IMR-90 (cell line): ENCODE data around the gene ANO1. TPM values are rescaled to one million over a fixed set of nuclear protein-coding genes. Genes with fewer than 3 reads are reported as not detected.

Source experiments
- ATAC-seq: fragments of 200-7000 bp; cut with Tn5 transposase; 2 replicates; pipeline ENCODE4 v1.9.1; 2020; ENCODE audit warnings: low read depth, mild to moderate bottlenecking, moderate library complexity
- BruUV-seq: library from RNA; stranded (reverse); fragments of 400-500 nt; replicated peaks from 2 replicates; lab custom pipeline; 2021; lab: Mats Ljungman, UMichigan
- CTCF ChIA-PET: fragments of 300-600 bp; formaldehyde crosslinking; extraction: SDS; loops from one replicate; lab custom pipeline; 2021; ENCODE audit warnings: antibody characterized with exemption; lab: Yijun Ruan, JAX
- POLR2A ChIA-PET: fragments of 300-600 bp; sonication (Branson Sonifier 250); formaldehyde crosslinking; loops from one replicate; lab custom pipeline; 2022; ENCODE audit warnings: antibody characterized with exemption; ENCODE audit not compliant: unreplicated experiment; lab: Charles Lee
- DNase-seq: peaks from one replicate; pipeline ENCODE4 v3.0.0; 2013
- H2AFZ ChIP-seq: replicated peaks from 2 replicates; pipeline ENCODE3; 2013; ENCODE audit warnings: low read length, mild to moderate bottlenecking; ENCODE audit not compliant: poor library complexity
- H2AK5ac ChIP-seq: 2 replicates; pipeline ENCODE4 v1.6.1; 2013; ENCODE audit warnings: low read depth, low read length, inconsistent platforms
- H2AK9ac ChIP-seq: replicated peaks from 2 replicates; pipeline ENCODE3; 2013; ENCODE audit warnings: mild to moderate bottlenecking, low read depth, low read length, moderate library complexity; ENCODE audit not compliant: poor library complexity
- H2BK120ac ChIP-seq: 2 replicates; pipeline ENCODE4 v1.6.1; 2013; ENCODE audit warnings: low read depth, low read length, inconsistent platforms
- H2BK15ac ChIP-seq: 3 replicates; pipeline ENCODE4 v1.6.1; 2013; ENCODE audit warnings: low read depth, low read length, inconsistent platforms
- H2BK20ac ChIP-seq: 2 replicates; pipeline ENCODE4 v1.6.1; 2013; ENCODE audit warnings: low read depth, mild to moderate bottlenecking, inconsistent platforms, low read length, moderate library complexity
- H2BK5ac ChIP-seq: 2 replicates; pipeline ENCODE4 v1.6.1; 2013; ENCODE audit warnings: mild to moderate bottlenecking, low read depth, low read length, inconsistent platforms; ENCODE audit not compliant: poor library complexity, severe bottlenecking
- H3K14ac ChIP-seq: replicated peaks from 2 replicates; pipeline ENCODE4 v1.6.1; 2013; ENCODE audit warnings: low read depth, low read length, inconsistent platforms
- H3K18ac ChIP-seq: 2 replicates; pipeline ENCODE4 v1.6.1; 2013; ENCODE audit warnings: low read depth, low read length, control low read depth
- H3K23ac ChIP-seq: 2 replicates; pipeline ENCODE4 v1.6.1; 2013; ENCODE audit warnings: low read depth, low read length, inconsistent platforms
- H3K27ac ChIP-seq: 2 replicates; pipeline ENCODE4 v1.5.1; 2013; ENCODE audit warnings: mild to moderate bottlenecking, control low read depth, low read length; ENCODE audit not compliant: insufficient read depth
- H3K27me3 ChIP-seq: 2 replicates; pipeline ENCODE4 v1.6.1; 2013; ENCODE audit warnings: low read length; ENCODE audit not compliant: control insufficient read depth, insufficient read depth
- H3K36me3 ChIP-seq: 2 replicates; pipeline ENCODE4 v1.6.1; 2013; ENCODE audit warnings: low read length, mixed read lengths; ENCODE audit not compliant: control insufficient read depth, insufficient read depth
- H3K4ac ChIP-seq: 2 replicates; pipeline ENCODE4 v1.6.1; 2013; ENCODE audit warnings: low read depth, low read length, inconsistent platforms
- H3K4me1 ChIP-seq: 2 replicates; pipeline ENCODE4 v1.6.1; 2013; ENCODE audit warnings: low read length, mixed read lengths; ENCODE audit not compliant: control insufficient read depth, insufficient read depth
- H3K4me2 ChIP-seq: 2 replicates; pipeline ENCODE4 v1.6.1; 2013; ENCODE audit warnings: low read depth, mild to moderate bottlenecking, control low read depth, low read length, moderate library complexity
- H3K4me3 ChIP-seq: 2 replicates; pipeline ENCODE4 v1.5.1; 2013; ENCODE audit warnings: low read depth, mild to moderate bottlenecking, control low read depth, low read length, moderate library complexity; ENCODE audit not compliant: insufficient read depth
- H3K56ac ChIP-seq: 2 replicates; pipeline ENCODE4 v1.6.1; 2013; ENCODE audit warnings: low read length, inconsistent platforms; ENCODE audit not compliant: insufficient read depth; ENCODE audit errors: extremely low read depth
- H3K79me1 ChIP-seq, 2 experiments: 2 replicates each; pipeline ENCODE4 v1.6.1; 2013; ENCODE audit warnings: low read length in 2 of 2, inconsistent platforms in 1 of 2, low read depth in 1 of 2
- H3K9ac ChIP-seq: 2 replicates; pipeline ENCODE4 v1.6.1; 2013; ENCODE audit warnings: low read depth, low read length, control low read depth
- H3K9me1 ChIP-seq: 2 replicates; pipeline ENCODE4 v1.6.1; 2013; ENCODE audit warnings: low read length, inconsistent platforms; ENCODE audit not compliant: insufficient read depth
- H3K9me3 ChIP-seq: 2 replicates; pipeline ENCODE4 v1.6.1; 2013; ENCODE audit warnings: low read length; ENCODE audit not compliant: control insufficient read depth, insufficient read depth
- H4K20me1 ChIP-seq: 2 replicates; pipeline ENCODE4 v1.6.1; 2013; ENCODE audit warnings: low read length, inconsistent platforms; ENCODE audit not compliant: insufficient read depth
- H4K5ac ChIP-seq: 2 replicates; pipeline ENCODE4 v1.6.1; 2013; ENCODE audit warnings: mild to moderate bottlenecking, low read depth, low read length, control low read depth
- H4K8ac ChIP-seq, 2 experiments: 2 replicates each; pipeline ENCODE4 v1.6.1; 2013; ENCODE audit warnings: low read depth in 2 of 2, low read length in 2 of 2, control low read depth in 1 of 2, inconsistent platforms in 1 of 2
- H4K91ac ChIP-seq: 2 replicates; pipeline ENCODE4 v1.6.1; 2013; ENCODE audit warnings: low read depth, low read length, inconsistent platforms; ENCODE audit not compliant: insufficient read depth
- POLR2A ChIP-seq: IDR thresholded peaks from 2 replicates; pipeline ENCODE4 v1.6.1; 2012; ENCODE audit warnings: mild to moderate bottlenecking, low read depth, low read length
- RAD21 ChIP-seq: IDR thresholded peaks from 2 replicates; pipeline ENCODE4 v1.6.1; 2012; ENCODE audit warnings: low read length, improper control_type of control experiment
- WGBS, 2 experiments: methylation state at CpG; one replicate each; pipeline versions ENCODE4 v1.1.5 to v1.1.7; 2013; ENCODE audit warnings: missing lambda C conversion rate in 2 of 2; ENCODE audit not compliant: insufficient read length in 1 of 2; ENCODE audit errors: extremely low coverage in 2 of 2; 5-methylcytosine and 5-hydroxymethylcytosine counted together
- dilution Hi-C: fragments of 300-500 bp; cut with HindIII; formaldehyde crosslinking; loops from one replicate; pipeline ENCODE4 v1.14.3; 2018; ENCODE audit warnings: low sequenced_read_pairs; ENCODE audit not compliant: unreplicated experiment
- in situ Hi-C: fragments of 300-500 bp; cut with MboI; formaldehyde crosslinking; loops from 3 replicates; pipeline ENCODE4 v1.14.3; 2019; ENCODE audit warnings: low sequenced_read_pairs, inconsistent platforms, mixed read lengths
- intact Hi-C: fragments of 100-400 bp; cut with micrococcal nuclease; formaldehyde crosslinking; loops from 2 replicates; pipeline ENCODE4 v1.10.0; 2022
- polyA plus RNA-seq, 3 experiments: library from polyadenylated mRNA; depleted of rRNA; stranded (reverse); fragments of >200 nt; gene quantifications; 2 replicates each; pipeline ENCODE4 v1.2.3, GENCODE V29; 2012; ENCODE audit warnings: low replicate concordance in 1 of 3
- total RNA-seq: library from RNA; depleted of rRNA; stranded (reverse); fragments of >200 nt; gene quantifications from 2 replicates; pipeline ENCODE4 v1.2.3, GENCODE V29; 2012

The ANO1 gene
- total and polyA plus RNA-seq, 2 of the 4 experiments (the other 2 are of a cell fraction), result 4.1 to 10.7 TPM

DNA sequence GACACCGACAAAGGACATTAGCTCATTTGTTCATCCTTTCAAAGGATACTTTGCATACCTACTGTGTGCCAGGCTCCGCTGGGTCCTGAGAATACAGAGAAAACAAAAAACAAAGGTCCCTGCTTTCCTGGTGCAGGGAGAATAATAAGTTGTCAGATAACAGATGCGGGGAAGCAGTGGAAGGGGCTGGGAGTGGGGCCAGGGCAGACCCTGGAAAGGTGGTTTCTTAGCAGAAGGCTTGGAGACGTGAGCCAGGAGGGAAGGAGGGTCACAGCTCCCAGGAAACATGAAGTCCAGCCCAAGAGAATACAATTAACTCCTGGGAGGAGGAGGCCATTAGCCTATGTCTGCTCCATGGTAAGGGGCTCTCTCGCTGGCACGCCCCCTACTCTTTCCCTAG is 9.8 kb upstream of the ANO1 start:
- H3K23ac ChIP-seq, result no peak overlapping the region
- in situ Hi-C loops, result no loop called here

More for the DNA sequence above, 9.8 kb upstream of the ANO1 start:
- no peak overlapping the region for H3K18ac ChIP-seq
- no peak for ATAC-seq
- no peak overlapping the region for H3K14ac ChIP-seq
- intact Hi-C loops, result no loop called here
- H3K9me1 ChIP-seq, result 0 out of 2 replicates have a peak, but pooled peaks cover 4% of the 10 kb centered on the region
- BruUV-seq, result no TSS peak
- no peak overlapping the region for H2AFZ ChIP-seq
- H2BK5ac ChIP-seq, result no peak overlapping the region
- DNase-seq, result no peak
- WGBS, 2 experiments, result 67% methylated on average over 2 of the region's 6 CpGs; no CpG with 5 or more reads in 1 of the 2 experiments
- H3K4ac ChIP-seq, result 0 out of 2 replicates have a peak overlapping the region, but pooled peaks have one; percentile 6
- TF ChIP-seq POLR2A (no peak), RAD21 (no peak)
- no peak overlapping the region for H3K9ac ChIP-seq
- peak overlapping the region; percentile 39; the same call in 1 of the 2 replicates for H2AK5ac ChIP-seq
- no peak overlapping the region for H2BK15ac ChIP-seq
- peaks cover 7% of the 10 kb centered on the region; the same call in 1 of the 2 replicates for H3K4me1 ChIP-seq
- no peak overlapping the region for H4K5ac ChIP-seq
- H3K27me3 ChIP-seq, result peaks cover 2% of the 10 kb centered on the region; the same call in 1 of the 2 replicates
- dilution Hi-C loops, result no loop called here
- no peaks in the 10 kb centered on the region for H3K36me3 ChIP-seq
- H3K79me1 ChIP-seq, result peaks cover 0 to 20% of the 10 kb centered on the region in 2 experiments; a peak in 2 of 4 replicates
- no peak overlapping the region for H2AK9ac ChIP-seq
- no peaks in the 10 kb centered on the region for H3K9me3 ChIP-seq
- H4K91ac ChIP-seq, result no peak overlapping the region
- H4K8ac ChIP-seq, result no peak overlapping the region
- ChIA-PET CTCF (no interaction called here), POLR2A (no interaction called here)
- no peak overlapping the region for H3K27ac ChIP-seq
- H2BK20ac ChIP-seq, result no peak overlapping the region
- no peak overlapping the region for H3K4me2 ChIP-seq
- no peak overlapping the region for H3K4me3 ChIP-seq
- peaks cover 4% of the 10 kb centered on the region; the same call in 1 of the 2 replicates for H4K20me1 ChIP-seq
- H2BK120ac ChIP-seq, result no peak overlapping the region
- no peak overlapping the region for H3K56ac ChIP-seq
